Left ventricle myocardium inferior (tissue), 1 donor: ENCODE measurements around the gene CNTN4. TPM values are rescaled to one million over a fixed set of nuclear protein-coding genes. Genes with fewer than 3 reads are reported as not detected.

Experiments used
- DNase-seq: peaks from one replicate; pipeline ENCODE4 v3.0.0-alpha.2; 2020
- H3K27ac ChIP-seq: fragments of 200-600 bp; replicated peaks from 2 replicates; pipeline ENCODE4 v1.8.0; 2021
- H3K27me3 ChIP-seq: fragments of 200-600 bp; 2 replicates; pipeline ENCODE4 v1.8.0; 2021; ENCODE audit warnings: low read depth
- H3K36me3 ChIP-seq: fragments of 200-600 bp; 2 replicates; pipeline ENCODE4 v1.8.0; 2021
- H3K4me1 ChIP-seq: fragments of 200-600 bp; 2 replicates; pipeline ENCODE4 v1.8.0; 2021
- H3K4me3 ChIP-seq: fragments of 200-600 bp; 2 replicates; pipeline ENCODE4 v1.8.0; 2021; ENCODE audit warnings: mild to moderate bottlenecking, moderate library complexity
- H3K9me3 ChIP-seq: fragments of 200-600 bp; replicated peaks from 2 replicates; pipeline ENCODE4 v1.8.0; 2021
- CTCF ChIP-seq: fragments of 200-600 bp; IDR thresholded peaks from 2 replicates; pipeline ENCODE4 v1.8.0; 2021; ENCODE audit warnings: antibody characterized with exemption, mild to moderate bottlenecking, borderline replicate concordance
- intact Hi-C: fragments of 100-400 bp; cut with micrococcal nuclease; formaldehyde crosslinking; loops from one replicate; pipeline ENCODE4 v1.11.0; 2022
- total RNA-seq: library from RNA; stranded (reverse); fragmentation: NEBNext Ultra II Directional; extraction: Animal tissue kit (Norgen Biotek cat#: 25700); gene quantifications from one replicate; pipeline ENCODE4 v1.2.1, GENCODE V29; 2021
- donor health status: DM: no; HTN: yes; CAD: no; lungs with severe emphysema.

Gene CNTN4
- total RNA-seq, 1 donor from 2014 or later = 1.2 TPM

DNA sequence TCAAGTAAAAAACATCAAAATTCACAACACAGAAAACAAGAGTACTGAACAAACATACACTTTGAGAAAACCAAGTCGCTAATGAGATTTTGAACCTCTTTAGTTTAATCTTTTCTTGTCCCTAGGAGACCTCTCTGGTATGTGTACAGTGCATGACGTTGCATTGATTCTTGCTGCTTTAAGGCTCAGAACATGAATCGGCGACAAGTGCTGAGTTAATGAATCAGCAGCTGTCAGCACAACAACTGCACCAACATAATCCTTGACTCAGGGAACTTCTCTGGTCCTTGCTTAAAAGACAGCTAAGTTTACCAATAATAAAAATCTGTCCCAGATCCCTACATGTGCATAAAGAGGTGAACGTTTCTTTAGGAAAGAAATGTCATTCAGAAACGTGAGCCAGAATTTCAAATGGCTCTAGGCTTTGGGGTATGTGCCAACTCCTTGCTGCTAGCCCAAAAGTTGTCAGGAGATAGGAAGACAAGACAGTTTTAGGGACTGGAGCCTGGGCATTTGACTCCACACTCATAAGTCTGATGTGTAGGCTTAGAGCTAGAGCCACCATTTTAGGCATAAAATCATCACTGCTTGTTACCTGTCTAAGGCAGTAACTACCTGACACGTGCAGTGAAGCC, 924.6 kb downstream of the CNTN4 start:
- Histone ChIP-seq H3K36me3 (no peaks in the 10 kb centered on the region), H3K9me3 (no peaks in the 10 kb centered on the region), H3K27ac (no peak overlapping the region), H3K4me3 (no peak overlapping the region), H3K4me1 (no peaks in the 10 kb centered on the region), H3K27me3 (peaks cover 19% of the 10 kb centered on the region)
- intact Hi-C loops = no loop called here
- DNase-seq = no peak
- TF ChIP-seq CTCF = no peak

DNA sequence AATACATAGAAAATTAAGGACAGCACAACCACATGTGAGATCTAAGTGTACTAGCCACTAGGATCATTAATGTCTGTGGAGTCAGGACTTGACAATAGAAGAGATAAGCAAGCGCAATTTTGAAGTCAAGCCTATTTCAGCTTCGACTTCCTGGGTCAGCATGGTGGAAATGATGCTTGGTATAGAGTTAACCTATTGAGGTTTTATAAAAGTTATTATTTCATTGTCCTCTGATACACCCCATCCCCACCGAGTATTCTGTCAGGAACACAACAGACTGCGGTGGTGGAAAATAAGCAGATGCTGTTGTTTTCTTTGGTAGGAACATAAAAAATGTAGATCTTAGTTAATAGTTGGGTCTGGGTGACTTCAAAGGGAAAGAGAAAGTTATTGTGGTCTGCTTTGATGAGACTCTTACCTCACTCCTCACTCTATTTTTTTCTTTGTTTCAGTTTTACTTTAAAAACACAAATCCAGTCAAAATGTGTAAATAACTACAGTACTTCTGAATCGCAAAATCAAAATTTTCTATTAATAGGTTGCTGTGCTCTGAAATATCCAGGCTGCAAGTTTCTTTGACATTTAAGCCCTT, 929.4 kb downstream of the CNTN4 start:
- no peak for DNase-seq
- no peaks in the 10 kb centered on the region for H3K36me3 ChIP-seq
- H3K4me3 ChIP-seq = no peak overlapping the region
- H3K4me1 ChIP-seq = no peaks in the 10 kb centered on the region
- no peak overlapping the region for H3K27ac ChIP-seq
- peaks cover under 1% of the 10 kb centered on the region for H3K27me3 ChIP-seq
- TF ChIP-seq CTCF = no peak
- no peaks in the 10 kb centered on the region for H3K9me3 ChIP-seq
- intact Hi-C loops = no loop called here

DNA sequence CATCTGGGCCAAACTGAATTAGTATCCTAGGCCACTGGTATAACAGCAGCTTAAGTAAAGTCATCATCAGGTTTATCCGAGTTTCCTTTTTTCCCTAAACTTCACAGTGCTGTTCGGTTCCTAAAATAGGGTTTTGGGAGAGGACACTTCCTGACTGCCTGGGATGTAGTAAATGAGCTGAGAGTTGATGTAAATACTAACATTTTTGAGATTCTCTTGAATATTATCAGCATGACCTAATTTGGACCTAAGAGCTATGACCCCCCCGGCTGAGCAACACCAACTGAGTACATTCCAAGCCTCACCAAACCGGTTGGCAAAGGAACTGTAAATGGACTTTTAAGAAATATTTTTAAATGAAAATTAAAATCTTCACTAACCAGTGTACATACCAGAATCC, 932.7 kb downstream of the CNTN4 start:
- no peak for TF ChIP-seq CTCF
- no peaks in the 10 kb centered on the region for H3K36me3 ChIP-seq
- H3K4me1 ChIP-seq = no peaks in the 10 kb centered on the region
- DNase-seq = no peak
- H3K27ac ChIP-seq = no peak overlapping the region
- no peaks in the 10 kb centered on the region for H3K9me3 ChIP-seq
- peaks cover 10% of the 10 kb centered on the region for H3K27me3 ChIP-seq
- no peak overlapping the region for H3K4me3 ChIP-seq
- intact Hi-C loops = no loop called here

GRCh38 chr3:3037156-3037555, 938.5 kb downstream of the CNTN4 start:
- Histone ChIP-seq H3K36me3 (no peaks in the 10 kb centered on the region), H3K9me3 (no peaks in the 10 kb centered on the region), H3K27ac (no peak overlapping the region), H3K4me3 (no peak overlapping the region), H3K27me3 (peaks cover 10% of the 10 kb centered on the region), H3K4me1 (no peaks in the 10 kb centered on the region)
- no peak for TF ChIP-seq CTCF
- intact Hi-C loops = no loop called here
- no peak for DNase-seq

DNA sequence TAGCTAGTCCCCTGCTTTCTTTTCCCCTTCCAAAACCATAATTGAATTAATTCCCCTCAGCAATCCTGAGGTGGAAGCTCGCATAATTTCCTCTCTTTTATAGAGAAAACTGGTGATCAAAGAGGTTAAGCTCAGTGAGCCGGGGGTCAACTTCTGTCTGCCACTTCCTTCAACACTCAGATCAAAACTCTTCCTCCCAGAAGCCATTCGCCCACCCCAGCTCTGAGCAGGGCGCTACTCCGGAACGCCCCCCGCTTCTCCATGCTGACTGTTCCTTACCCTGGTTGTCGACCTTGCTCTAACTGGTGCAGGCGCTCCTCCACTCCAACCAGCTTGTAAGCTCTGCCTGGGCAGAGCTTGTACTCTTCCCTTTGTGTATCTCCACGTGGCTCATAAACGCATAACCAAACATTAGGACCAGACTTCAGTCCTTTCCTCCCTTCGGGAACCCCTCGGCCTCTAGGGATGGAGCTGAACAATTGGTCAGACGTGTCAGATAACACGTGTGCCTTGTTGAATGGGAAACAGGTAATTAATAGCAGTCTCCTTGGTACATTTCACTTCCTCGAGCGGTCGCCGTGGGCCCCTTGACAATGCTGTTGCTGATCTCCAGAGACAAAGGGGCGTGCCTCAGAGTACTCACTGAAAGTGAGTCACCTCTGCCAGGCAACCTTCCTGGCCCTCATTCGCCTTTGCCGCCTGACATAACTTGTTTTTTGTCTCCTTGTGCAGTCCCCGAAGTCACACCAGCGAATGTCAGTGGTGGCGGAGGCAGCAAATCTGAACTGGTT, 939.7 kb downstream of the CNTN4 start:
- no peak for DNase-seq
- TF ChIP-seq CTCF = no peak
- Histone ChIP-seq H3K4me3 (no peak overlapping the region), H3K4me1 (no peaks in the 10 kb centered on the region), H3K9me3 (no peaks in the 10 kb centered on the region), H3K27ac (no peak overlapping the region), H3K36me3 (no peaks in the 10 kb centered on the region), H3K27me3 (peaks cover 6% of the 10 kb centered on the region)
- intact Hi-C loops = no loop called here
